GM12878 (cell line): ENCODE results near the gene TMEM132C. TPM values are rescaled to one million over a fixed set of nuclear protein-coding genes. Genes with fewer than 3 reads are reported as not detected.

Experiments
- ATAC-seq: fragments of 200-7000 bp; cut with Tn5 transposase; 3 replicates; pipeline ENCODE4 v1.9.1; 2020; ENCODE audit warnings: mild to moderate bottlenecking, moderate library complexity
- BruUV-seq: library from RNA; stranded (reverse); fragments of 400-500 nt; replicated peaks from 2 replicates; lab custom pipeline; 2021; lab: Mats Ljungman, UMichigan
- CTCF ChIA-PET: fragments of 300-600 bp; sonication (Branson Sonifier 250); formaldehyde crosslinking; extraction: SDS; loops from one replicate; lab custom pipeline; 2021; ENCODE audit warnings: inconsistent platforms; lab: Yijun Ruan, JAX
- POLR2A ChIA-PET: fragments of 350-600 bp; formaldehyde crosslinking; extraction: SDS; loops from one replicate; lab custom pipeline; 2021; ENCODE audit warnings: inconsistent platforms; lab: Charles Lee
- RAD21 ChIA-PET: fragments of 300-600 bp; sonication (Branson Sonifier 250); formaldehyde crosslinking; loops from one replicate; lab custom pipeline; 2023; ENCODE audit warnings: antibody characterized with exemption; ENCODE audit not compliant: unreplicated experiment; lab: Charles Lee
- SMC1A ChIA-PET: fragments of 300-600 bp; sonication (Branson Sonifier 250); formaldehyde crosslinking; loops from one replicate; lab custom pipeline; 2023; ENCODE audit not compliant: unreplicated experiment, uncharacterized antibody; lab: Charles Lee
- DNase-seq: peaks from one replicate; pipeline ENCODE4 v3.0.0-alpha.2; 2011; ENCODE audit warnings: low read depth, low spot score
- FAIRE-seq: peaks from 3 replicates; lab custom pipeline; 2011; peaks lifted over from hg19 to GRCh38; lab: Jason Lieb, UNC
- H2AFZ ChIP-seq: 2 replicates; pipeline ENCODE4 v1.6.0; 2011; ENCODE audit warnings: low read depth, low read length, control low read depth; ENCODE audit not compliant: control insufficient read depth
- H3K27ac ChIP-seq: 2 replicates; pipeline ENCODE4 v1.5.1; 2011; ENCODE audit warnings: control low read depth; ENCODE audit not compliant: control insufficient read depth, insufficient read depth
- H3K27me3 ChIP-seq, 2 experiments: replicated peaks in 1 of 2; 2 replicates each; pipeline versions ENCODE4 v1.6.0 to v1.6.1; 2011; ENCODE audit warnings: low read length in 1 of 2; ENCODE audit not compliant: control insufficient read depth in 2 of 2, insufficient read depth in 2 of 2
- H3K36me3 ChIP-seq, 2 experiments: 2 replicates each; pipeline ENCODE4 v1.5.1; 2011; ENCODE audit warnings: low read length in 1 of 2; ENCODE audit not compliant: control insufficient read depth in 2 of 2, insufficient read depth in 2 of 2
- H3K4me1 ChIP-seq: 2 replicates; pipeline ENCODE4 v1.6.1; 2011; ENCODE audit warnings: mild to moderate bottlenecking, low read length, moderate library complexity, mixed read lengths; ENCODE audit not compliant: control insufficient read depth, insufficient read depth
- H3K4me2 ChIP-seq: 2 replicates; pipeline ENCODE4 v1.6.0; 2011; ENCODE audit warnings: control low read depth; ENCODE audit not compliant: control insufficient read depth, insufficient read depth
- H3K4me3 ChIP-seq: fragments of 200-600 bp; sonication (generic); 2 replicates; pipeline ENCODE4 v1.5.1; 2016
- H3K79me2 ChIP-seq: 2 replicates; pipeline ENCODE4 v1.6.0; 2011; ENCODE audit warnings: low read length; ENCODE audit not compliant: control insufficient read depth, insufficient read depth
- H3K9ac ChIP-seq: 2 replicates; pipeline ENCODE4 v1.8.0; 2011; ENCODE audit warnings: low read length, control low read depth, mixed read lengths; ENCODE audit not compliant: control insufficient read depth, insufficient read depth
- H3K9me3 ChIP-seq: replicated peaks from 3 replicates; pipeline ENCODE4 v1.5.1; 2011; ENCODE audit warnings: mild to moderate bottlenecking, low read length; ENCODE audit not compliant: control insufficient read depth, insufficient read depth
- H4K20me1 ChIP-seq: 2 replicates; pipeline ENCODE4 v1.6.0; 2011; ENCODE audit not compliant: control insufficient read depth, insufficient read depth
- CBFB ChIP-seq: IDR thresholded peaks from 2 replicates; pipeline ENCODE4 v1.6.1; 2016; ENCODE audit warnings: antibody characterized with exemption, low read depth
- CBX3 ChIP-seq: fragments of 200-600 bp; sonication (generic); IDR thresholded peaks from 2 replicates; pipeline ENCODE4 v1.6.1; 2016; ENCODE audit warnings: low read depth, borderline replicate concordance
- CBX5 ChIP-seq: sonication (generic); IDR thresholded peaks from 2 replicates; pipeline ENCODE4 v1.6.1; 2016; ENCODE audit warnings: low read depth, moderate library complexity, mild to moderate bottlenecking, inconsistent platforms
- EP300 ChIP-seq, 2 experiments: fragments of 150-350 bp in 1 of 2; IDR thresholded peaks; 2 replicates each; pipeline ENCODE4 v1.6.1; 2011 to 2012; ENCODE audit warnings: low read depth in 2 of 2, low read length in 2 of 2, borderline replicate concordance in 1 of 2, improper control_type of control experiment in 1 of 2, inconsistent platforms in 1 of 2; ENCODE audit not compliant: control insufficient read depth in 1 of 2
- ESRRA ChIP-seq: IDR thresholded peaks from 2 replicates; pipeline ENCODE4 v1.6.1; 2012; ENCODE audit warnings: mild to moderate bottlenecking, low read length, improper control_type of control experiment
- HDAC6 ChIP-seq: fragments of 200-600 bp; sonication (generic); IDR thresholded peaks from one replicate; pipeline ENCODE4 v1.8.0; 2017; ENCODE audit warnings: antibody characterized with exemption; ENCODE audit not compliant: unreplicated experiment
- IKZF1 ChIP-seq: fragments of 450-650 bp; conservative IDR thresholded peaks from 2 replicates; pipeline ENCODE4 v1.6.1; 2017; ENCODE audit warnings: antibody characterized with exemption, mild to moderate bottlenecking
- IKZF2 ChIP-seq, 2 experiments: fragments of 450-650 bp; IDR thresholded peaks; 2 replicates each; pipeline ENCODE4 v1.6.1; 2017; ENCODE audit warnings: mild to moderate bottlenecking in 2 of 2, moderate library complexity in 2 of 2
- IRF3 ChIP-seq: fragments of 450-650 bp; IDR thresholded peaks from 2 replicates; pipeline ENCODE4 v1.6.1; 2014; ENCODE audit warnings: mild to moderate bottlenecking
- JUND ChIP-seq: IDR thresholded peaks from 2 replicates; pipeline ENCODE4 v1.6.1; 2012; ENCODE audit warnings: low read depth, mild to moderate bottlenecking, low read length, improper control_type of control experiment, moderate library complexity
- NFIC ChIP-seq: IDR thresholded peaks from 2 replicates; pipeline ENCODE4 v1.6.1; 2012; ENCODE audit warnings: low read depth, mild to moderate bottlenecking, inconsistent platforms, low read length, moderate library complexity
- NKRF ChIP-seq: fragments of 450-650 bp; conservative IDR thresholded peaks from 2 replicates; pipeline ENCODE4 v1.6.1; 2017; ENCODE audit warnings: mild to moderate bottlenecking, moderate library complexity
- NR2C2 ChIP-seq: IDR thresholded peaks from 2 replicates; pipeline ENCODE4 v1.6.1; 2011; ENCODE audit warnings: borderline replicate concordance, low read depth; ENCODE audit not compliant: control insufficient read depth, insufficient read length
- NR2F1 ChIP-seq: fragments of 450-650 bp; conservative IDR thresholded peaks from 2 replicates; pipeline ENCODE4 v1.6.1; 2017; ENCODE audit warnings: mild to moderate bottlenecking
- SKIL ChIP-seq: fragments of 450-650 bp; IDR thresholded peaks from 2 replicates; pipeline ENCODE4 v1.6.1; 2017; ENCODE audit warnings: mild to moderate bottlenecking, low read depth, inconsistent platforms; ENCODE audit not compliant: poor library complexity, severe bottlenecking
- SREBF2 ChIP-seq: IDR thresholded peaks from 2 replicates; pipeline ENCODE4 v1.6.1; 2012; ENCODE audit warnings: mild to moderate bottlenecking, low read length
- TAF1 ChIP-seq: IDR thresholded peaks from 2 replicates; pipeline ENCODE4 v1.6.1; 2011; ENCODE audit warnings: mild to moderate bottlenecking, low read depth, low read length, borderline replicate concordance
- WGBS: methylation state at CpG from one replicate; pipeline ENCODE4 v1.1.6; 2016; ENCODE audit warnings: low lambda C conversion rate; ENCODE audit not compliant: insufficient replicate concordance, insufficient coverage; ENCODE audit errors: missing lambda C conversion rate; 5-methylcytosine and 5-hydroxymethylcytosine counted together
- in situ Hi-C: fragments of 300-500 bp; cut with MboI; formaldehyde crosslinking; loops from 9 replicates; pipeline ENCODE4 v1.14.3; 2018; ENCODE audit warnings: mixed read lengths
- intact Hi-C: fragments of 100-400 bp; cut with micrococcal nuclease; formaldehyde crosslinking; loops from one replicate; pipeline ENCODE4 v1.14.2; 2022; ENCODE audit not compliant: unreplicated experiment
- polyA plus RNA-seq, 11 experiments: library from polyadenylated mRNA; depleted of rRNA in 4 of 11; unstranded in 6 of 11; stranded (reverse) in 5 of 11; fragments of >200 nt; fragmentation: Nextera tagmentation in 4 of 11; fragmentation: Illumina TruSeq in 1 of 11; extraction: Ambion mirVana in 4 of 11; extraction: Trizol in 1 of 11; gene quantifications; 1 replicate in 1 of 11; 2 replicates in 10 of 11; pipeline versions ENCODE4 v1.2.1 to v1.2.3, GENCODE V29; 2011 to 2016; ENCODE audit warnings: inconsistent platforms in 2 of 11, missing spikeins in 2 of 11, low read depth in 1 of 11
- total RNA-seq, 4 experiments: library from RNA; depleted of rRNA in 3 of 4; stranded (reverse); fragments of >200 nt in 3 of 4; fragmentation: Illumina TruSeq in 1 of 4; extraction: Trizol in 1 of 4; gene quantifications; 2 replicates each; pipeline versions ENCODE4 v1.2.1 to v1.2.3, GENCODE V29; 2013 to 2021
- TF ChIP-seq, protein P1 (sequence below): fragments of 150-350 bp; IDR thresholded peaks from 2 replicates; pipeline ENCODE4 v1.6.1; 2014; ENCODE audit warnings: mild to moderate bottlenecking, low read depth, low read length

TMEM132C gene
- total and polyA plus RNA-seq, 10 of the 15 experiments (the other 5 are each of a cell fraction or from before 2014, with no cell fraction given) = not detected

DNA sequence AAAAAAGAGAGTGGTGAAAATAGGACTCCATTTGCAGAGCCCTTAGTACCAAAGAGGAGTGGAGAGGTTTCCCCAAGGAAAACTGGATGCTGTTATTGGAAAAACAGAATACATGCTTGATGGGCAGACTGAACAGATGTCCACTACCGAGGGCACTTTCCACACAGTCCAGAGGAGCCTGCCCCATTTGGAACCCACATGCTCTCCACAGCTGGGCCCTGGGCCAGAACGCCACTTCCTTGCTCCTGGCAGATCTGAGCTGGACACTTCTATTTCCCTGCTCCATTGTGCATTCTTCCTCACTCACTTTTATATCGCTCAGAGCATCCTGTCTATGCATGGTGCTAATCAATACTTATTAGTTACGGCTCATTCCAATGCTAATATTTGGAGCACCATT, 306.9 kb downstream of the TMEM132C start:
- POLR2A ChIA-PET = no interaction called here
- no peak overlapping the region for H2AFZ ChIP-seq
- H3K79me2 ChIP-seq = no peaks in the 10 kb centered on the region
- SMC1A ChIA-PET = no interaction called here
- ATAC-seq = no peak
- H3K36me3 ChIP-seq = no peaks in the 10 kb centered on the region
- intact Hi-C loops = no loop called here
- DNase-seq = no peak
- WGBS = 44% methylated on average over 4 of the region's 4 CpGs
- FAIRE-seq = no peak
- H3K4me1 ChIP-seq = peaks cover 4% of the 10 kb centered on the region
- RAD21 ChIA-PET = no interaction called here
- no peak overlapping the region for H3K4me2 ChIP-seq
- H3K9me3 ChIP-seq = peaks cover 7% of the 10 kb centered on the region; the same call in 2 of the 3 replicates
- in situ Hi-C loops = no loop called here
- H3K9ac ChIP-seq = no peak overlapping the region
- no peak overlapping the region for H3K27ac ChIP-seq
- CTCF ChIA-PET = no interaction called here
- no peaks in the 10 kb centered on the region for H3K27me3 ChIP-seq
- no peaks in the 10 kb centered on the region for H4K20me1 ChIP-seq
- no TSS peak for BruUV-seq
- no peak overlapping the region for H3K4me3 ChIP-seq
- TF ChIP-seq SKIL (no peak), IKZF1 (no peak), JUND (no peak), EP300 (IDR thresholded peaks at IDR 0.05; ENCODE audit: borderline replicate concordance in 1 of 2, control insufficient read depth in 1 of 2, low read depth in 2 of 2, low read length in 2 of 2) (no peak), NFIC (no peak), CBFB (no peak), ESRRA (no peak), SREBF2 (no peak), CBX3 (no peak), TAF1 (no peak), NR2C2 (no peak), HDAC6 (no peak), IRF3 (no peak), NKRF (no peak), CBX5 (no peak), NR2F1 (no peak), IKZF2 (IDR thresholded peaks at IDR 0.05) (no peak)
- TF ChIP-seq, protein P1, sequence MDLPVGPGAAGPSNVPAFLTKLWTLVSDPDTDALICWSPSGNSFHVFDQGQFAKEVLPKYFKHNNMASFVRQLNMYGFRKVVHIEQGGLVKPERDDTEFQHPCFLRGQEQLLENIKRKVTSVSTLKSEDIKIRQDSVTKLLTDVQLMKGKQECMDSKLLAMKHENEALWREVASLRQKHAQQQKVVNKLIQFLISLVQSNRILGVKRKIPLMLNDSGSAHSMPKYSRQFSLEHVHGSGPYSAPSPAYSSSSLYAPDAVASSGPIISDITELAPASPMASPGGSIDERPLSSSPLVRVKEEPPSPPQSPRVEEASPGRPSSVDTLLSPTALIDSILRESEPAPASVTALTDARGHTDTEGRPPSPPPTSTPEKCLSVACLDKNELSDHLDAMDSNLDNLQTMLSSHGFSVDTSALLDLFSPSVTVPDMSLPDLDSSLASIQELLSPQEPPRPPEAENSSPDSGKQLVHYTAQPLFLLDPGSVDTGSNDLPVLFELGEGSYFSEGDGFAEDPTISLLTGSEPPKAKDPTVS = no peak
